ENCODE results near the gene TEC. TPM values are rescaled to one million over a fixed set of nuclear protein-coding genes. Genes with fewer than 3 reads are reported as not detected.

The TEC gene
- total RNA-seq, 6 experiments from 2014 or later: 1.5 to 4.2 (median 3.0) TPM

DNA sequence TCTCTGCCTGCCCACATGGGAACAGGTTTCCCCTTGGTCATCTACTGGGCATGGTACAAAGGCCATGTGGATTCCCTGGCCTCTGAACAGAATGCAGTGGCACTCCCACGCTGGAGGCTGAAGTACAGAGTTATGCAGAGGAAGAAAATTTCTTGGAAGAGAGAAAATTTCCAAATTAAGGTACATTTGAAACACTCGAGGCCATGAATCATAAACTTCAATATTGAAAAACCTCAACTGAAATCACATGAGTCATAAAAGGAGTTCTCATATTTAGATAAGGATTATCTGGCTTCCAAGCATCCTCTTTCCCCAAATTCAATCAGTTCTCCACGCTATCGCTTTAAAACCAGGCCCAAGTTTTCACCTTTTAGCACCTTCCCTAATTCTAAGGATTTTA is 107.5 kb downstream of the TEC start:
- H3K9me3 ChIP-seq: no peaks in the 10 kb centered on the region
- DNase-seq: no peak
- peak in 3 of 4 donors; percentile 36 to 80 (median 42) for ATAC-seq
- no peaks in the 10 kb centered on the region for H3K36me3 ChIP-seq
- no peaks in the 10 kb centered on the region for H3K27me3 ChIP-seq
- peaks cover 0 to 10% (median 2%) of the 10 kb centered on the region in 4 donors for H3K4me1 ChIP-seq
- 60% methylated on average over 4 of the region's 4 CpGs for WGBS (ENCODE audit: insufficient coverage, low coverage, low lambda C conversion rate, missing lambda C conversion rate)
- no peak overlapping the region for H3K27ac ChIP-seq
- TF ChIP-seq POLR2A (IDR thresholded peaks at IDR 0.05): no peak
- TF ChIP-seq, protein P1, sequence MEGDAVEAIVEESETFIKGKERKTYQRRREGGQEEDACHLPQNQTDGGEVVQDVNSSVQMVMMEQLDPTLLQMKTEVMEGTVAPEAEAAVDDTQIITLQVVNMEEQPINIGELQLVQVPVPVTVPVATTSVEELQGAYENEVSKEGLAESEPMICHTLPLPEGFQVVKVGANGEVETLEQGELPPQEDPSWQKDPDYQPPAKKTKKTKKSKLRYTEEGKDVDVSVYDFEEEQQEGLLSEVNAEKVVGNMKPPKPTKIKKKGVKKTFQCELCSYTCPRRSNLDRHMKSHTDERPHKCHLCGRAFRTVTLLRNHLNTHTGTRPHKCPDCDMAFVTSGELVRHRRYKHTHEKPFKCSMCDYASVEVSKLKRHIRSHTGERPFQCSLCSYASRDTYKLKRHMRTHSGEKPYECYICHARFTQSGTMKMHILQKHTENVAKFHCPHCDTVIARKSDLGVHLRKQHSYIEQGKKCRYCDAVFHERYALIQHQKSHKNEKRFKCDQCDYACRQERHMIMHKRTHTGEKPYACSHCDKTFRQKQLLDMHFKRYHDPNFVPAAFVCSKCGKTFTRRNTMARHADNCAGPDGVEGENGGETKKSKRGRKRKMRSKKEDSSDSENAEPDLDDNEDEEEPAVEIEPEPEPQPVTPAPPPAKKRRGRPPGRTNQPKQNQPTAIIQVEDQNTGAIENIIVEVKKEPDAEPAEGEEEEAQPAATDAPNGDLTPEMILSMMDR (IDR thresholded peaks at IDR 0.05): no peak
- H3K4me3 ChIP-seq: no peak overlapping the region
- intact Hi-C loops (cut with DNase I): no loop called here

DNA sequence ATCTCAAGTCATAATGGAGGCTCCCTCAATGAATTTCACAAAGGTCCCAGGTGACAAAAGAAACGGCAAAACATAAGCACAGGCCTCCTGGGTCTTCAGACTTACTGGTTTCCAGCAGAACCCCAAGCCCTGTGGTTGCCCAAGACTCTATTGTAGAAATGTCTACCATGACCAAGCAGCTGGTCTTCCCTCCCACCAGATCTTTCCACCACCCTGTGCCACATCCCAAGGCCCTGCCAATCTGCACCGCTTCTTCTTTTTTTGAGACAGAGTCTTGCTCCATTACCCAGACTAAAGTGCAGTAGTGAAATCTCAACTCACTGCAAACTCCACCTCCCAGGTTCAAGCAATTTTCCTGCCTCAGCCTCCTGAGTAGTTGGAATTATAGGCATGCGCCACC is 112.4 kb downstream of the TEC start:
- Histone ChIP-seq H3K27me3 (no peaks in the 10 kb centered on the region), H3K27ac (no peak overlapping the region), H3K9me3 (no peaks in the 10 kb centered on the region), H3K4me1 (no peaks in the 10 kb centered on the region), H3K36me3 (no peaks in the 10 kb centered on the region), H3K4me3 (no peak overlapping the region)
- ATAC-seq (no peak), DNase-seq (no peak)
- TF ChIP-seq POLR2A (IDR thresholded peaks at IDR 0.05): no peak
- TF ChIP-seq, protein P1 (IDR thresholded peaks at IDR 0.05): no peak
- WGBS (ENCODE audit: insufficient coverage, low coverage, low lambda C conversion rate, missing lambda C conversion rate): 100% methylated on average over 1 of the region's 3 CpGs
- intact Hi-C loops (cut with DNase I): no loop called here

DNA sequence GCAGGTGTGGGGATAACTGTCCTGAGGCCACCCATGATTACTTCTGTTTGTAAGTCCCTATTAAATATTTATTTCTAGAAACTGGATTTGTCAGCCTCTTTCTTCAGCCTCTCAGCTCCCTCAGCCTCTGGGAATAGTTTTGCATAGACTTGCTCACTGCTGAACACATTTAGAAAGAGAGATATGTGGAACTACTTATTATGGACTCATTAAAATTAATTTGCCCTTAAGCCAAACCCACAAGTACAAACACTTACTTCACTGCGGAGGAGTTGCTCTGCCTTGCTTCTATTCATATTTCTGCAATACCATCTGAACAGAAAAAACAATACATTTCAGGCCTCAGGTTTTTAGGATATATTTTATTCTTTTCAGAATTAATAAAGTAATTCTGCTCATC is 113.2 kb downstream of the TEC start:
- ATAC-seq: no peak
- Histone ChIP-seq H3K27ac (no peak overlapping the region), H3K4me1 (no peaks in the 10 kb centered on the region), H3K27me3 (no peaks in the 10 kb centered on the region), H3K4me3 (no peak overlapping the region), H3K36me3 (no peaks in the 10 kb centered on the region), H3K9me3 (no peaks in the 10 kb centered on the region)
- TF ChIP-seq, protein P1 (IDR thresholded peaks at IDR 0.05): no peak
- TF ChIP-seq POLR2A (IDR thresholded peaks at IDR 0.05): no peak
- intact Hi-C loops (cut with DNase I): no loop called here
- no peak for DNase-seq
- WGBS (ENCODE audit: insufficient coverage, low coverage, low lambda C conversion rate, missing lambda C conversion rate): 100% methylated on average over 1 of the region's 1 CpG

DNA sequence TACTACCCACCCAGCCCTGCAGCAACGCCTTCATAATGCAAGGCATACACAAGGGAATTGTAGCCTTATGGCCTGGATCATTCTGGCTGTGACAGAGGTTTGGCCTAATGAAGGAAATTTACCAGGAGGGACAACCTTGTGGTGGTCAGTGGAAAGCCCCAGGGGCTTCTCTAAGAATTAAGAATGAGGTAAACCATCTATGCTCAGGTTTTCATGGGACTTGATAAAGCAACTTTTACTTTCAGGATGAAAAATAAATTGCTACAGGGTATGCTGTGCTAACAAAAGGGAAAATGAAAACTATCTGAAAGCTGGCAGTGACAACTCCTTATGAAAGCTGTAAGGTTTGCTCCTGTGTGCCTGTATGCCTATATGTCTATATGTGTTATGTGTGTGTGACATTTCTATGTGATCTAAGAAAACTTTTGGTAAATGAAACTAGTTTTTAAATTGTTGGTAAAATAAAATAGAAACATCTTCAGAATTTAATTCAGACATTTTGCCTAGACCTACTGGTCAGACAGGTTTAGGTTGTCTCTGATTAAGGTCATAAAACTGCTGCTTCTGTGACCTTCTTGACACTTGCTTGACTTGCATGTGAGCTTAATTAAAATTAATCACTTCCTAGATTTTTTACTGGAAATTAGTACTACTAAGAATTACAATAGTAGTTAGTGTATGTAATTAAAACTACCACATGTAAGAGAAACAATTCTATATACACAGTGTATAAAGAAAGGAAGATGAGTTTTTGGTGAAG is 115.7 kb downstream of the TEC start:
- no peaks in the 10 kb centered on the region for H3K27me3 ChIP-seq
- intact Hi-C loops (cut with DNase I): no loop called here

More for the DNA sequence above, 115.7 kb downstream of the TEC start:
- H3K27ac ChIP-seq: no peak overlapping the region
- TF ChIP-seq, protein P1 (IDR thresholded peaks at IDR 0.05): no peak
- no peak for TF ChIP-seq POLR2A (IDR thresholded peaks at IDR 0.05)
- no peak for ATAC-seq
- H3K9me3 ChIP-seq: no peaks in the 10 kb centered on the region
- H3K4me1 ChIP-seq: no peaks in the 10 kb centered on the region
- no peak overlapping the region for H3K4me3 ChIP-seq
- no CpG with 5 or more reads among the region's 1 CpG for WGBS (ENCODE audit: insufficient coverage, low coverage, low lambda C conversion rate, missing lambda C conversion rate)
- H3K36me3 ChIP-seq: no peaks in the 10 kb centered on the region
- DNase-seq: no peak
